GM21825 (cell line): ENCODE measurements around the gene TAS2R39.

ENCODE experiments used
- ATAC-seq: cut with Tn5 transposase; IDR thresholded peaks from one replicate; pipeline ENCODE4 v1.9.1; 2021; ENCODE audit warnings: mild to moderate bottlenecking, moderate library complexity; ENCODE audit not compliant: unreplicated experiment

TAS2R39 gene

DNA sequence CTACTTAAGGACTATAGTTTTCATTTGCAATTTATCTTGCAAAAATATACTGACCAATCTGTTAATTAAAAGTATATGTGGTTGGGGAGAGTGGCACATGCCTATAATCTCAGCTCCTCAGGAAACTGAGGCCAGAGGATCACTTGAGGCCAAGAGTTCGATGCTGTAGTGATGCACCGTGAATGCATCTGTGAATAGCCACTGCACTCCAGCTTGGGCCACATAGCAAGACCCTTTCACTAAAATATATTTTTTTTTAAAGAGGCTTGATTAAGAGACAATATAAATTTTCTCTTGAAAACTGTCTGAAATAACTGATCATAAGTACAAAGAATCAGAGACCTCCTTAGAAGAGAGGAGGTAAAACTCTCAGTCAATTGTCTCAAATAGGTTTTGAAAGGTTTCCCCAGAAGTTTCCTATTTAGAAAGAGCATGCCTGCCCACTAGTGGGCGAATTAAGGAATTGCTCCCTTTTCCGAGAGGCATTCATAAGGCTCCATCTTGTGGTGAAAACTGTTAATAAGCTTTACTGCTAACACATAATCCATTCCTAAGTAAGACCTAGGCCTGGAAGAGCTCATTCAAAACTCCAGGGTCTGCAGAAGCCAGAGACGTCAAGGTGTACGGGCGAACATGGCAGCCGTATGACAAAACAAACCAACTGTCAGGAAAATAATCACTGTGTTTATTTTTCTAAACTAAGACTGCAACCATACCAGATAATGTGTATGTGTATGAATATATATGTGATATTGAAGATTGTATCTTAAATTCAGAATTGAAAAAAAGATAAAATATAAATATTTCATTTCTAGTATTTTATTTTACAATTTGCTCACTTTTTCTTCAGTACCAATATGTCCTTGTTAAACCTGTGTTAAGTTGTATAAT, 31.8 kb downstream of the TAS2R39 start:
- ATAC-seq: peak; percentile 89

DNA sequence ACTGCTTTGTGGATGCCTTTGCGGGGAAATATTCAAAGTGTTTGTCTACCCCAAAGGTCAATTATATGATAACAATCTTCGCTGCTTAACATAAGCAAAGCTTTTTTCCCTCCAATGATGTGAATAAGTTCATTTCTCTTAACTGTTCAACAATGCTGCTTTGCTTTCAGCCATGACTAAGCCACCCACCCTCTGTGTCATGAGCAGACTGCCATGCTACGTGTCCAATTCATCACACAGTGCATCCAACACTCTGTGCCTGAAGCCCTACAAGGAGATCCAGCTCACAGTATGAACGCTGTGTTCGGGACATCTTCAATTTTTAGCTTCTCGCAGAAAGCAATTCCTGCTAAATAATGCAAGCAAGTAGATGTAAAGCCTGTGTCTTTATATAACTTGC, 32.9 kb downstream of the TAS2R39 start:
- ATAC-seq: no peak

DNA sequence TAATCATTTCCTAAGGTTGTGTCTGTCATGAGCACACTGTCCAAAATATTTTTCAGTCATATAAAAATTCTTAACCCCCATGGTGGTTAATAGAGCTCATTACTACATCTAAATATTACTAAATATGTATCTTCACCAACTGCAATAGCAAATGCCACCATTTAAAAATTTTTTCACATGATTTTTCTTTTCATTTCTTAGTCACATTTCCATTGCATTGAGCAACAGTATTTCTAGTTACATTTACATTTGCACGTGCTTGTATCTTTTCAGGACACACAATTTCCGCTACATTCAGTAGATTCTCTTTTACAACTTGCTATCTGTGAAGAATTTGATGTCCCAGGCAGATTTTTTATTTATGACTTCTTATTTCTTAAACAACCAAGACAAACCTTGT, 33.5 kb downstream of the TAS2R39 start:
- no peak for ATAC-seq

DNA sequence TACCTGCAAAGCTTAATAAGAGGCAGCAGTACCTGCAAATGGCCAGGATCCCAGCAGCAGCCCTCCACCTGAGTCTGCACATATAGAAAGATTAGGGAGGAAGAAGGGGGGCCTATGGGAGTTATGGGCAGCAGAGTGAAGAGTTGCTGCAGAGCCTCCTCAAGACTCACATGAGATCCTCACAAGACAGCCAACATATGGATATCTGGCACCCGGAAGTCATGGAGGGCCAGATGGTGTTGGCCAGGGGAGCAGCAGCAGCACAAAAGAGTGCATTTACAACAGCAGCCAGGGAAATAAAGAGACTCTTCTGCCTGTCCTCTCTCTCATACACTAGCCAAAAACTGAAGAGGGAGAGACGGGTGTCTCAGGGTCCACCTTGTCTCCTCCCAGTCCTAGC, 34.6 kb downstream of the TAS2R39 start:
- ATAC-seq: no peak

DNA sequence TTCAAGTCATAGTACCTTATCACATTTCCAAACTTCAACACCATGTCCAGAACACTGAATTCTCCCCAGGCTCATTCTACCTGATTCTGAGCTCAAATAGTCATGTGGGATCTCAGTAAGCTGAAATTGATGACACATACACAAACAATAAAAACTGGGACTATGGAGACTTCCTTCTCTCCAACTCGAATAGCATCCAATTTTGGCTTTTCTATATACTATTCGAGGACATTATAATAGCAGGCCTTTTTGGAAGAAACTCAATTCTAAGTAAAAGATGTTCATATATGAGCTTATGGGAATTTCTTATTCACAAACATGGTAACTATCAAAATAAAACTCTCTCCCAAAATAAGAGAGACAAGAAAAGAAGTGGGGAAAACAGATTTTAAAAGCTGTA, 38.1 kb downstream of the TAS2R39 start:
- ATAC-seq: no peak

DNA sequence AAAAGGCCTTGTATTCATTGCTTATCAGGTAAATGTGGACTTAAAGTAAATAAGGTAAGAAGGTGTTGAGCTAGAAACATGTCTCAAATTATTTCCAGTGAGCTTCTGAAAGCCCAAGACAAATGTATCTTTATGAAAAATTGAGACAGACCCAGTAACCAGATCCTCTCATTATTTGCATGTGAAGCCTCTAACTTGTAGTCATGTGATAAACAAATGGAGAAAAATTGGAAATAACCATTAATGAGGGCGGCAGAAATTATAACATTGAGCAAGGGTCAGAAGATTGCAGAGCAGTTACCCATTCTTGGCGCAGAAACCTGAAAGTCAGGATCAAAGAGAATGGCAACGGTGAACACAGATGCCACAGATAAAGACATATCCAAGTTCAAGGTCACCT, 38.5 kb downstream of the TAS2R39 start, which contains the start of gene TAS2R40:
Gene TAS2R40 (plus strand): TSS at position 301 of the 400 bp plus-strand sequence. CDS start 42 bp downstream, at position 343.
- no peak for ATAC-seq

DNA sequence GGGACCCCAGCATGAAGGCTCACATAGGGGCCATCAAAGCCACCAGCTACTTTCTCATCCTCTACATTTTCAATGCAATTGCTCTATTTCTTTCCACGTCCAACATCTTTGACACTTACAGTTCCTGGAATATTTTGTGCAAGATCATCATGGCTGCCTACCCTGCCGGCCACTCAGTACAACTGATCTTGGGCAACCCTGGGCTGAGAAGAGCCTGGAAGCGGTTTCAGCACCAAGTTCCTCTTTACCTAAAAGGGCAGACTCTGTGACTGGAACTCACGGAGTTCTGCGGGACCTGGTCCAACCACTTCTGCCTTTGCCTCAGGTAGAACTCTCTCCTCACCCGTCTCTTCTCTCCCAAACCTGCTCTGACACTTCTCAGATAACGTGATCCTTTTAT, 39.6 kb downstream of the TAS2R39 start:
- ATAC-seq: no peak

DNA sequence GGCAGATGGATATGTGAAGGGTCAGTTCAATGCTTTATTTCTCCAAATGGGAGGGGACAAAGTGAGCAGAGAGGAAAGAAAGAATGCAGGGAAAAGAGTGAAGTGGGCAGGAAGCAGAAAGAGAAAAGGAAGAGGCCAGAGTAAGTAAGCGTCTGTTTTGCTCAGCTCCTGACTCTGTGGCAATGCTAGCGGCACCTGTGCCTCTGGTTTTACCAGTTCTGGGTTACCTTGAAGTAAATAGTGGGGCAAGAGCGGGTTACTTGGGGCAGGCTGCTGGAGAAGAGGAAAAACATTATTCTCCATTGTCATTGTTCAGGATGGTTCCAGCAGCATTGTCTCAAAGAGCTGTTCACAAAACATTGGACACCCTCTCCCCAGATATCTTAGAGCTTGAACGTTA, 40.6 kb downstream of the TAS2R39 start:
- no peak for ATAC-seq

DNA sequence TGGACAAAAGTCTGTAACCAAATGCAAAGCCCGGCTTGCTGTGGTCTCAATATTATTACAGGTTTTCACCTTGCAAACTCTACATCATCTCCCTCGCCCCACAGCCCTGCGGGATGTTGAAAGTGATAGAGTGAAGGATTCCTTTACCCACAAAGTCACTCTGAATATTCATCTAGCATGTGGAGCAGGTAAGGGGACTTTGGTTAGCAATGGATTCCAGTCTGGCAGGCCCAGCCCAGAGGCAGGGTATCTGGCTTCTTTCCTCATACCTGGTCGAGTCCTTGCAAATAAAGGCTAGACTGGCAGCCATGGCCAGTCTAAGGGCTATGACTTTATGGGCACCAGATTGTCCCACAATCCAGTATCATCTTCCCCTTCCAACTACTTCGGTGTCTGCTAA, 41.8 kb downstream of the TAS2R39 start:
- ATAC-seq: no peak

DNA sequence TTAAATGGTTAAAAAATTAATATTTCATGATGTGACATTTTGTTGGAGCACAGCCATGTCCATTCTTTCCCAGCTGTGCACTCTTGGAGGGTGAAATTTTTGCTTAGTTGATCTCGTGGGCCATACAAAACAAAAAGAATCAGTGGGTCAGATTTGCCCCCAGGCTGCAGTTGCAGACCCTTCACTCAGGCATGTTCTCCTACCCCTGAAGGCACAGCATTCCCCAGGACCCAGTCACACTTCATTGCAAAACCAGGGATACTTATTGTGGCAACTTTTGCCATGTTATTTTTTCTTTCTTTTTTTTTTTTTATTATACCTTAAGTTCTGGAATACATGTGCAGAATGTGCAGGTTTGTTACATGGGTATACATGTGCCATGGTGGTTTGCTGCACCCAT, 44.6 kb downstream of the TAS2R39 start:
- no peak for ATAC-seq

DNA sequence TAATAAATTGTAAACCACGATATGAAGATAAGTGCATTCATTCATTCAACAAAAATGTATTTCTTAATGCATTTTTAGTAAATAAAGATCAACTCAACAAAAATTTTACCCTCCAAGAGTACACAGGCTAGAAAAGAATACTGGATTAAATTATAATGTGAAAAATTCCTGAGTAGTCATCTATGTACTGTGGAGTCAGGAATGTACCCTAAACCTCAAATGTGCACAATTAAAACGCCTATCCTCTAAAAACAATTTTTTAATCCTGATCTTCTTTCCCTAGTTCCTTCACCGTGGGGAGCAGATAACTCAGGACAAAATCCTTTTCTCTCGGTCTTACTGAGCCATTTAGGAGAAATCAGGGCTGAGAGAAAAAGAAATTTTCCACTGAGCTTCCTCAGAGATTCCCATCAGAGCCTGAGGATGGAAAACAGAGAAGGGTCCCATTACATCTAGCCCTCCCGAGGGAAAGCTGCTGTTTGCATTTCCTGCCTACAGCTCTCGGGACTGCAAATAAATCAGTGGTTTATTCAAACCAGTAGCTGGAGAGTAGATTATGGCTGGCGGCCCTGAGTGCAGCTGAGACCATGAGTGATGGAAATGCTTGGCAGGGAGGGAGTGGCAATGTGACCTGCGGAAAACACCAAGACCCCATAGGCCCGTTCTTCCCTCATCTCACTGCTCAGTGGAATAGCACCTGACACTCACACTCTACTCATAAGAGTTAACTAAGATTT, 46.0 kb downstream of the TAS2R39 start:
- no peak for ATAC-seq

DNA sequence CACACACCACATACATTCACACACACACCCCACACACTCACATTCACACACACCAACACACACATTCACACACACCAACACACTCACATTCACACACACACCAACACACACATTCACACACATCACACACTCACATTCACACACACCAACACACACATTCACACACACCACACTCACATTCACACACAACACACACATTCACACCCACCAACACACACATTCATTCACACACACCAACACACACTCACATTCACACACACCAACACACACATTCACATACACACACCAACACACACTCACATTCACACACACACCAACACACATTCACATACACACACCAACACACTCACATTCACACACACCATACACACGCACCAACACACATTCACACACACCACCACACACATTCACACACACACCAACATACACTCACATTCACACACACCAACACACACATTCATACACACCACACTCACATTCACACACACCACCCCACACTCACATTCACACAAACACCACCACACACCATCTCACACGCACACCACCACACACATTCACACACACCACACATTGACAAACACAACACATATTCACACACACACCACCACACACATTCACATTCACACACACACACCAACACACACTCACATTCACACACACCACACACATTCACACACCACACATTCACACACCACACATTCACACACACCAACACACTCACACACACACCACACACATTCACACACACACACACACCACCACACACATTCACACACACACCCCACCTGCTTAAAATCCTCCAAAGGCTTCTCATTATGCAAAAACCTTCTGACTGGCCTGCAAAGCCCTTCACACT, 47.6 kb downstream of the TAS2R39 start:
- no peak for ATAC-seq
